Mammary epithelial cell (primary cell): Measurements from ENCODE around the gene KCNIP3.
A peak's percentile ranks its signal among the peaks of the same experiment; 100 is the strongest.
"Not testable (repeated sequence)": the region's sequence is repeated elsewhere in the genome, so short reads cannot be mapped to it uniquely, and the experiment has no call there.

Experiments used
- CTCF ChIP-seq, 2 donors: IDR thresholded peaks in 1 of 2; conservative IDR thresholded peaks in 1 of 2; 2 replicates each; pipeline ENCODE4 v1.5.1; 2011 to 2012; ENCODE audit warnings: inconsistent platforms in 2 of 2, low read length in 2 of 2, mild to moderate bottlenecking in 2 of 2, control low read depth in 1 of 2, low read depth in 1 of 2; ENCODE audit not compliant: insufficient read depth in 1 of 2; ENCODE audit errors: extremely low read depth in 1 of 2
- EZH2 ChIP-seq: IDR thresholded peaks from 2 replicates; pipeline ENCODE4 v1.6.1; 2012; ENCODE audit warnings: low read length, inconsistent platforms, borderline replicate concordance

- TF ChIP-seq CTCF (conservative IDR thresholded peaks at IDR 0.05 in 1 of 2, IDR thresholded peaks at IDR 0.05 in 1 of 2; ENCODE audit: extremely low read depth in 1 of 2, insufficient read depth in 1 of 2, low read depth in 1 of 2, low read length in 2 of 2) = peak in 1 of 2 donors; percentile 29
- not testable (repeated sequence) for TF ChIP-seq EZH2
Measured at GRCh38 chr2:95403204-95403721, 106.1 kb downstream of the KCNIP3 start.
